GM23248 (cell line): ENCODE measurements around the gene MAPT. TPM values are rescaled to one million over a fixed set of nuclear protein-coding genes. Genes with fewer than 3 reads are reported as not detected.

Source experiments
- DNase-seq: peaks from one replicate; pipeline ENCODE4 v3.0.0-alpha.2; 2015
- H2AFZ ChIP-seq: fragments of 200-600 bp; sonication (generic); 2 replicates; pipeline ENCODE4 v1.6.1; 2016; ENCODE audit warnings: antibody characterized with exemption
- H3F3A ChIP-seq: fragments of 200-600 bp; sonication (generic); 2 replicates; pipeline ENCODE4 v1.6.1; 2016; ENCODE audit warnings: mild to moderate bottlenecking, antibody characterized with exemption, mixed run types; ENCODE audit not compliant: insufficient read depth
- H3K27ac ChIP-seq: fragments of 200-600 bp; sonication (generic); 2 replicates; pipeline ENCODE4 v1.5.1; 2016; ENCODE audit warnings: mild to moderate bottlenecking
- H3K27me3 ChIP-seq: fragments of 200-600 bp; sonication (generic); replicated peaks from 2 replicates; pipeline ENCODE4 v1.6.1; 2016; ENCODE audit warnings: mild to moderate bottlenecking; ENCODE audit not compliant: insufficient read depth
- H3K36me3 ChIP-seq: fragments of 200-600 bp; sonication (generic); 2 replicates; pipeline ENCODE4 v1.6.1; 2016; ENCODE audit warnings: low read depth, mild to moderate bottlenecking
- H3K4me1 ChIP-seq: fragments of 200-600 bp; sonication (generic); 2 replicates; pipeline ENCODE4 v1.6.1; 2016; ENCODE audit warnings: mild to moderate bottlenecking; ENCODE audit not compliant: insufficient read depth
- H3K4me2 ChIP-seq: fragments of 200-600 bp; sonication (generic); one replicate; pipeline ENCODE4 v1.6.1; 2016; ENCODE audit warnings: mild to moderate bottlenecking; ENCODE audit not compliant: unreplicated experiment
- H3K4me3 ChIP-seq: fragments of 200-600 bp; sonication (generic); 2 replicates; pipeline ENCODE4 v1.5.1; 2016; ENCODE audit warnings: mild to moderate bottlenecking
- H3K79me2 ChIP-seq: fragments of 200-600 bp; sonication (generic); 2 replicates; pipeline ENCODE4 v1.6.1; 2016; ENCODE audit warnings: mild to moderate bottlenecking; ENCODE audit not compliant: insufficient read depth
- H3K9ac ChIP-seq: fragments of 200-600 bp; sonication (generic); 2 replicates; pipeline ENCODE4 v1.6.1; 2016; ENCODE audit warnings: mild to moderate bottlenecking
- H3K9me2 ChIP-seq: fragments of 200-600 bp; sonication (generic); 2 replicates; pipeline ENCODE4 v1.6.1; 2016; ENCODE audit warnings: mixed run types, mild to moderate bottlenecking, moderate library complexity; ENCODE audit not compliant: insufficient read depth
- H3K9me3 ChIP-seq: fragments of 200-600 bp; sonication (generic); one replicate; pipeline ENCODE4 v1.6.1; 2017; ENCODE audit warnings: low read depth
- H4K20me1 ChIP-seq: fragments of 200-600 bp; sonication (generic); 2 replicates; pipeline ENCODE4 v1.6.0; 2016; ENCODE audit not compliant: insufficient read depth
- EZH2 ChIP-seq: fragments of 200-600 bp; sonication (generic); IDR thresholded peaks from 2 replicates; pipeline ENCODE4 v1.6.1; 2018; ENCODE audit warnings: antibody characterized with exemption, mild to moderate bottlenecking; ENCODE audit not compliant: insufficient read depth, poor library complexity, severe bottlenecking
- EZH2phosphoT487 ChIP-seq: fragments of 200-600 bp; sonication (generic); IDR thresholded peaks from 2 replicates; pipeline ENCODE4 v1.6.1; 2018; ENCODE audit warnings: antibody characterized with exemption, moderate library complexity, mild to moderate bottlenecking, low read depth; ENCODE audit not compliant: insufficient read depth
- WGBS, 2 experiments: methylation state at CpG; one replicate each; pipeline ENCODE4 v1.1.6; 2015 to 2017; ENCODE audit warnings: low lambda C conversion rate in 2 of 2, low coverage in 1 of 2; ENCODE audit errors: missing lambda C conversion rate in 2 of 2; 5-methylcytosine and 5-hydroxymethylcytosine counted together
- in situ Hi-C: fragments of 300-500 bp; cut with MboI; formaldehyde crosslinking; loops from 2 replicates; pipeline ENCODE4 v1.15.0; 2020
- polyA plus RNA-seq: library from polyadenylated mRNA; unstranded; fragments of >200 nt; fragmentation: Nextera tagmentation; extraction: Ambion mirVana; gene quantifications from 2 replicates; pipeline ENCODE4 v1.2.1, GENCODE V29; 2016
- total RNA-seq: library from RNA; depleted of rRNA; stranded (reverse); fragments of >200 nt; shearing (Covaris generic); gene quantifications from 2 replicates; pipeline ENCODE4 v1.2.3, GENCODE V29; 2014

MAPT gene
- total and polyA plus RNA-seq, 2 experiments from 2014 or later: 0.06 TPM; not detected in 1

- Histone ChIP-seq H3F3A (peaks cover 4% of the 10 kb centered on the region; the same call in 1 of the 2 replicates), H4K20me1 (no peaks in the 10 kb centered on the region), H3K27ac (no peak overlapping the region), H3K27me3 (no peaks in the 10 kb centered on the region), H3K9ac (no peak overlapping the region), H3K36me3 (no peaks in the 10 kb centered on the region), H3K9me3 (no peaks in the 10 kb centered on the region), H3K79me2 (no peaks in the 10 kb centered on the region), H3K4me1 (no peaks in the 10 kb centered on the region), H3K4me3 (no peak overlapping the region), H3K4me2 (no peak overlapping the region), H3K9me2 (no peaks in the 10 kb centered on the region), H2AFZ (no peak overlapping the region)
- DNase-seq: no peak
- in situ Hi-C loops: no loop called here
- 66 to 69% methylated on average over 6 of the region's 6 CpGs for WGBS, 2 experiments
- TF ChIP-seq EZH2phosphoT487 (no peak), EZH2 (no peak)
Measured at GRCh38 chr17:45851022-45851421, 43.3 kb upstream of the MAPT start.

DNA sequence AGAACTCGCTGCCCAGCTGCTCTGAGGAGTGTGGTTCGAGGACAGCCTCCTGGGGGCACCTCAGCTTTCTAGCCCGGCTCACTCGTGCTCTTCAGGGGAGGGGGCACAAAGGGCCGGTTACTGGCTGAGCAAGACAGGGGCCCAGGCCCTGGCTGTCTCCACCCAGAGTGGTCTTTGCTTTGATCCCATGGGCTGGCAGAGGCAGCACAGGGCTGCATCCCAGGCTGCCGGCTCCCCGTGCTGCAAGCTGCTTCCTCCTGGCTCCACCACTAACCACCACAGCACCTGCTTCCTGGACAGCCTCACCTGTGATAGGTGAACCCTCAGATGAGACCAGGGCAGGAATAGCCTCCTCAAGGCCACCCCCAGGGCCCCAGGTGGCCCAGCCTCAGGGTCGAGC lies 42.9 kb upstream of the MAPT start:
- Histone ChIP-seq H3F3A (peaks cover 4% of the 10 kb centered on the region; the same call in 1 of the 2 replicates), H3K9me3 (no peaks in the 10 kb centered on the region), H3K9me2 (no peaks in the 10 kb centered on the region), H3K36me3 (no peaks in the 10 kb centered on the region), H3K9ac (no peak overlapping the region), H3K4me1 (no peaks in the 10 kb centered on the region), H3K27ac (no peak overlapping the region), H3K4me2 (no peak overlapping the region), H4K20me1 (no peaks in the 10 kb centered on the region), H2AFZ (no peak overlapping the region), H3K4me3 (no peak overlapping the region), H3K79me2 (no peaks in the 10 kb centered on the region), H3K27me3 (no peaks in the 10 kb centered on the region)
- in situ Hi-C loops: no loop called here
- no peak for DNase-seq
- 64 to 70% methylated on average over 8 of the region's 8 CpGs for WGBS, 2 experiments
- no peak for TF ChIP-seq EZH2

GRCh38 chr17:45851873-45852272 lies 42.5 kb upstream of the MAPT start:
- H3K4me1 ChIP-seq: no peaks in the 10 kb centered on the region
- no peaks in the 10 kb centered on the region for H3K9me2 ChIP-seq
- no peak overlapping the region for H3K4me2 ChIP-seq
- no peaks in the 10 kb centered on the region for H4K20me1 ChIP-seq
- no peaks in the 10 kb centered on the region for H3K36me3 ChIP-seq
- 43 to 45% methylated on average over 1 of the region's 1 CpG for WGBS, 2 experiments
- DNase-seq: no peak
- no peaks in the 10 kb centered on the region for H3K27me3 ChIP-seq
- no peak overlapping the region for H3K9ac ChIP-seq
- H3K79me2 ChIP-seq: no peaks in the 10 kb centered on the region
- no peak for TF ChIP-seq EZH2
- in situ Hi-C loops: no loop called here
- no peaks in the 10 kb centered on the region for H3K9me3 ChIP-seq
- no peak overlapping the region for H3K27ac ChIP-seq
- H2AFZ ChIP-seq: no peak overlapping the region
- no peak overlapping the region for H3K4me3 ChIP-seq
- peaks cover 4% of the 10 kb centered on the region; the same call in 1 of the 2 replicates for H3F3A ChIP-seq

- 11 to 15% methylated on average over 11 to 12 of the region's 12 CpGs for WGBS, 2 experiments
- H3K27ac ChIP-seq: no peak overlapping the region
- DNase-seq: peak; percentile 70
- H3K36me3 ChIP-seq: no peaks in the 10 kb centered on the region
- TF ChIP-seq EZH2 (no peak), EZH2phosphoT487 (no peak)
- H3K27me3 ChIP-seq: 0 out of 2 replicates have a peak, but pooled peaks cover 2% of the 10 kb centered on the region
- no peak overlapping the region for H3K9ac ChIP-seq
- H3K4me1 ChIP-seq: no peaks in the 10 kb centered on the region
- peaks cover 4% of the 10 kb centered on the region; the same call in 1 of the 2 replicates for H3F3A ChIP-seq
- H4K20me1 ChIP-seq: no peaks in the 10 kb centered on the region
- no peaks in the 10 kb centered on the region for H3K9me3 ChIP-seq
- no peaks in the 10 kb centered on the region for H3K9me2 ChIP-seq
- in situ Hi-C loops: no loop called here
- H3K4me2 ChIP-seq: no peak overlapping the region
- H3K79me2 ChIP-seq: no peaks in the 10 kb centered on the region
- no peak overlapping the region for H2AFZ ChIP-seq
- H3K4me3 ChIP-seq: no peak overlapping the region
Measured at GRCh38 chr17:45852535-45853297, 41.6 kb upstream of the MAPT start.

DNA sequence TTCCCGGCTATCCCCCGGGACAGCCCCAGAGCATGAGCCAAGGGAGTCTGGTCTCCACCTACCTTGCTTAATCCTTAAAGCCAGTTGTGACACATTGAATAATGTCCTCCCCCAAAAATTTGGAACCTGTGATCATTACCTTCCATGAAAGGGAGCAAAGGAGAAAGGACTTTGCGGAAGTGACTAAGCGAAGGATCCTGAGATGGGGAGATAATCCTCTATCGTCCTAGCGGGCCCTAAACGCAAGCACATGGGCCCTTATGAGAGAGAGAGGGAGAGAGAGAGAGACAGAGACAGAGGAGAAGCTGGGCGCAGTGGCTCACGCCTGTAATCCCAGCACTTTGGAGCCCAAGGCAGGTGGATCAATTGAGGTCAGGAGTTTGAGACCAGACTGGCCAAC lies 40.1 kb upstream of the MAPT start:
- no peak overlapping the region for H3K9ac ChIP-seq
- TF ChIP-seq EZH2phosphoT487 (no peak), EZH2 (no peak)
- no peak for DNase-seq
- H3K4me3 ChIP-seq: no peak overlapping the region
- no peaks in the 10 kb centered on the region for H3K9me2 ChIP-seq
- H3K27ac ChIP-seq: no peak overlapping the region
- no peak overlapping the region for H3K4me2 ChIP-seq
- H2AFZ ChIP-seq: no peak overlapping the region
- no peaks in the 10 kb centered on the region for H3K79me2 ChIP-seq
- no peaks in the 10 kb centered on the region for H3K4me1 ChIP-seq
- H4K20me1 ChIP-seq: no peaks in the 10 kb centered on the region
- H3K36me3 ChIP-seq: no peaks in the 10 kb centered on the region
- WGBS, 2 experiments: 55 to 65% methylated on average over 9 of the region's 9 CpGs
- in situ Hi-C loops: no loop called here
- 0 out of 2 replicates have a peak, but pooled peaks cover 2% of the 10 kb centered on the region for H3K27me3 ChIP-seq
- no peaks in the 10 kb centered on the region for H3K9me3 ChIP-seq
- peaks cover 4% of the 10 kb centered on the region; the same call in 1 of the 2 replicates for H3F3A ChIP-seq
